H54 (cell line): Measurements from ENCODE around the gene RAD54L.

ENCODE experiments used
- DNase-seq: peaks from one replicate; pipeline ENCODE4 v3.0.0; 2011; ENCODE audit warnings: low spot score, mixed read lengths; ENCODE audit not compliant: insufficient read length
- FAIRE-seq: peaks from 3 replicates; lab custom pipeline; 2011; peaks lifted over from hg19 to GRCh38; lab: Jason Lieb, UNC
- POLR2A ChIP-seq: IDR thresholded peaks from 2 replicates; pipeline ENCODE4 v1.6.1; 2011; ENCODE audit warnings: low read depth, mild to moderate bottlenecking, low read length

The RAD54L gene

GRCh38 chr1:46285730-46286477 is 38.3 kb downstream of the RAD54L start:
- FAIRE-seq, result no peak
- no peak for TF ChIP-seq POLR2A
- DNase-seq, result no peak

- TF ChIP-seq POLR2A, result no peak
- FAIRE-seq (no peak), DNase-seq (no peak)
Measured at GRCh38 chr1:46288485-46289133, 41.0 kb downstream of the RAD54L start.

GRCh38 chr1:46289134-46289494 is 41.6 kb downstream of the RAD54L start:
- FAIRE-seq, result no peak
- no peak for TF ChIP-seq POLR2A

DNA sequence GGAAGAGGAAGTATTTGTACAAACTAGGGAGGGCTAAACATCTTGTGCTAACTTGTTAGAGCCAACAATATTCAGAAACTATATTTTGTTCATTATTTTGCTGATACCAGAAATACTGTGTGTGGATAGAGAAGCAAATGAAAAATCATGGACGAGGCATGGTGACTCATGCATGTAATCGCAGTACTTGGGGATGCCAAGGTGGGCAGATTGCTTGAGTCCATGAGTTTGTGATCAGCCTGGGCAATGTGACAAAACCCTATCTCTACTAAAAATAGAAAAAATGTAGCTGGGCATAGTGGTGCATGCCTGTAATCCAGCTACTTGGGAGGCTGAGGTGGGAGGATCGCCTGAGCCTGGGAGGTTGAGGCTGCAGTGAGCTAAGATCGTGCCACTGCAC is 42.4 kb downstream of the RAD54L start:
- no peak for TF ChIP-seq POLR2A
- DNase-seq, result no peak
- FAIRE-seq, result no peak

More at GRCh38 chr1:46289134-46289494, 41.6 kb downstream of the RAD54L start:
- no peak for DNase-seq

- no peak for FAIRE-seq
- DNase-seq, result no peak
- no peak for TF ChIP-seq POLR2A
Measured at GRCh38 chr1:46295306-46295705, 47.7 kb downstream of the RAD54L start.

DNA sequence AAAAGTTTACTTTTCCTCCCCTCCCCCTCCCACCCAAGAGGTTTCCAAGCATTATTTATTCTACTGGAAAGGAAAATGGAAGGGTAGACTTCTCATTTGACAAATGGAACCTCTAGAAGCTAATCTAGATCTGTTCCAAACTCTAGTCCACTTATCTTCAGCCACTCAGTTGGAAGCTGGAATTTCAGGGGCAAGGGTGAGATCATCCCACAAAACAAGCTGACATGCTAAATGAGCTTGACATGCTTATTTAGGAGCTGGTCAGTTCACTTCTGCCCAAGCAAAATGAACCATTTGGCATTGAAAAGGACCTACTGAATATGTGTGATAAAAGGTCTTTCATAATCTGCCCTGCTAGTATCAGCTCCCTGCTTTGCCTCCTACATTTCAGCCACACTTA is 50.8 kb downstream of the RAD54L start:
- TF ChIP-seq POLR2A, result no peak
- FAIRE-seq, result no peak
- no peak for DNase-seq

DNA sequence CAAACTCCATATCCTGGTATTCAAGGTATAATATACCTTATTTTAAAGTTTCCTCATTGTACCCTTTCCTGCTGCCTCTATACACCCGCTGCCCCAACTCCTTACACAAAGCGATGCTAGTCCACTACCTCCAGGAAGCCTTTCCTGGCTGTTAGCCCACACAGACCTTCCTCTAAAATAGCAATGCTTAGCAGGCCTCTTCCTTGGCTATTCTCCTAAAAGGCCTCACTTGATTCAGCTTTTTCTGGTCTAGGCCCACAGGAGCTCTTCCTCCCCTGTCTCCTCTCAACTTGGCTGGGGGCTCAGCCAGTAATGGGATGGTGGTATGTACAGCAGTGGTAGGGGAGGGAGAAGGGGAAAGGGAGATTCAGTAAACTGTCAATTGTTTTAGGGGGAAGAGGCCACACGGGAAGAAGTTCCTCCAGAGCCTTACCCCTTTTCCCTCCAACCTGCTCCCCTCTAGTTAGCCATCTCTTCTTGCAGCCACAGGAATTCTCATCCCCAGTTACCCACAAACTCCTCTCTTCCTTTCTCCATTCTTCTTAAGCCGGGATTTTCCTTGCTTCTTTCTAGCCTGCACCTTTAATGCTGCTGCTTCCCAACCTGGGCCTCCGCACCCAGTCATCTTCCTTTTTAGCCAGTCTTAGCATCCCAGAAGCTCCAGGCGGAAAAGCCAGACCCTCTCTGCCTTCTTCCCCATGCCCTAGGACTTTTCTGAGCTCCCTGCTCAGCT is 53.3 kb downstream of the RAD54L start:
- no peak for DNase-seq
- TF ChIP-seq POLR2A, result no peak
- FAIRE-seq, result no peak

DNA sequence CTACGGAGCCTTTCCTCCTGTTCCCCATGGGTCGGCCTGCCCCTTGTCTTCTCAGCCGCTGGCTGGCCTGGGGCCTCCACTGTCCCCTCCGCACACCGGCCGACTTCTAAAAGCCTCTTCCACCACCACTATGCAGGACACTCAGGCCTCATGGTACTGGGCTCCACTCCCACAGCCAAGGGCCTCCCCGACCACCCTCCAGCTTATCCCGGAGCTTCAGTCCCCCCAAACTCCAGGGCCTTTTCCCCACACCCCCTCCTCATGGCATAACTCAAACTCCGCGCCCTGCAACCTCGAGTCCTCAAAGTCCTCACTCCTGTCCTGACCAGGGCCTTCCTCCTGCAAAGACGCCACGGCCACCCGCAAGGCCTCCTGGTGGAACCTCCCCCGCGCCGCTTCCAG is 53.8 kb downstream of the RAD54L start:
- no peak for DNase-seq
- no peak for TF ChIP-seq POLR2A
- FAIRE-seq, result no peak

DNA sequence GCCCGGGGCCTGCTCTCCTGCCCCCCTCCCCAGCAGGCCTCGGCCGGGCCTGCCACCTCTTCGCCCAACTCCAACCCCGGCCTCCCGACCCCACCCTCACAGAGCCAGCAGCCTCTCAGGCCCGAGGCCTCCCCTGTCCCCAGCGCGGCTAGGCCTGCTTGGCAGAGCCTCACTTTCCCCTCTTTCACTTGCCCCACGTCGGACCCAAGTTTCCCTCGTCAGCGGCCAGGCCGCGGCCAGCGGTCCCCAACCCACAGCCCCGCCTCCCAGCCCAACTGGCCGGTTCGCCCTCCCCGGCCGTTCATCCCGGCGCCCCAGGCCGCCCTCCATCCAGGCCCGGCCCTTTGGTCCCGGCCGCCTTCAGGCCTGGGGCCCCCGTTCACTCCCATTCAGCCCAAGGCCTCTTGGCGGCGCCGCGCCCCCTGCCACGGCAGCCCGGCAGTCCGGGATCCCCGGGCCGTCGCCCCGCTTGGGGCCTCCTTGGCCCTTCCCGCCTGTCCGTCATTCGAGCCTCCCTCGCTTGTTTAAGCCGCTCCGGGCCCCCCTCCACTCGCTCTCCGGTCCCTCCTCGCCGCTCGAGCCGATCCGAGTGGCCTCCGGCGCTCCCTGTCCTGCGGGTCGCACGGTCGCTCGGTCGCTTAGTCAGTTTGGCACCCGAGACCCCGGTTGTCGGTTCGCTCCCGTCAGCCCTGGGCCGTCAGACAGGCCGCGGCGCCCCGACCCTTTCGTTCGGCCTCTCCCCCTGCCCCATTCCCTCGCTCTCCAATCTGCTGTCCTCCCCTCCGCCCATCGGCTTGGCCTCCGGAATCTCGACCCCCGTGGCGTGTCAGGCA is 54.5 kb downstream of the RAD54L start:
- no peak for DNase-seq
- no peak for FAIRE-seq
- TF ChIP-seq POLR2A, result no peak

GRCh38 chr1:46302641-46303037 is 55.1 kb downstream of the RAD54L start:
- no peak for DNase-seq
- FAIRE-seq, result no peak
- no peak for TF ChIP-seq POLR2A

DNA sequence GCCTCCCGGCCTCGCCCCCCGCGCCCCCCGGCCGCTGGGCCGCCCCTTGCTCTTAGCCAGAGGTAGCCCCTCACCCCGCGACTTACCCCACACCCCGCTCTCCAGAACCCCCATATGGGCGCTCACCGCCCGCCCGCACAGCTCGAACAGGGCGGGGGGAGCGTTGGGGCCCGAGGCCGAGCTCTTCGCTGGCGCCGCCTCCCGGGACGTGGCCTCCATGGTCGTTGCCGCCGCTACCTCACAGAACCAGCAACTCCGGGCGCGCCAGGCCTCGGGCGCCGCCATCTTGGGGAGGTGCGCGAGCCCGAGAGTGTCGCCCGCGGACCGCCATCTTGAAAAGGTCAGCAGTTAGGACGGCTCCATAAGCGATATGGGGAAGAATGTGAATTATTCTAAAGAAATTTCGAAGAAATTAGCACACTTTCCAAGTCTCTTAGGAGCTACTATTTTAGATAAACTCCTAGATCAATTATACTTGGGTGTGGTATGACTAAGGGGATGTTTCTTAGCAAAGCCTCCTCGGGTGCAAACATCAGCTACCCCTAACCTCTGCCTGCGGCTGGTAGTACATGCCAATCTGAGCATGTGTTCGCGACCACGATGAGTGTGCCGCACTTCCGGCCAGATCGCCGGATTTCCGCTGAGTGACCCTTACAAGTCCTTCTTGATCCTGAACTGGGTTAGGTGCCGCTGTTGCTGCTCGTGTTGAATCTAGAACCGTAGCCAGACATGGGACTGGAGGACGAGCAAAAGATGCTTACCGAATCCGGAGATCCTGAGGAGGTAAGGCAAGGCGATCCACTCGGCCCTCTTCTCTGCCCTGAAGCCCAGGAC is 55.7 kb downstream of the RAD54L start, which contains the start of the genes LRRC41 and UQCRH:
TSS of gene LRRC41 (minus strand) at position 579 of the 834 bp plus-strand sequence. CDS start at position 285, 294 bp downstream.
TSS of gene UQCRH (plus strand) at position 661 of the 834 bp plus-strand sequence. CDS start at position 730, 69 bp downstream.
- TF ChIP-seq POLR2A, result peak; percentile 95
- FAIRE-seq (peak; percentile 91), DNase-seq (peak; percentile 93)

DNA sequence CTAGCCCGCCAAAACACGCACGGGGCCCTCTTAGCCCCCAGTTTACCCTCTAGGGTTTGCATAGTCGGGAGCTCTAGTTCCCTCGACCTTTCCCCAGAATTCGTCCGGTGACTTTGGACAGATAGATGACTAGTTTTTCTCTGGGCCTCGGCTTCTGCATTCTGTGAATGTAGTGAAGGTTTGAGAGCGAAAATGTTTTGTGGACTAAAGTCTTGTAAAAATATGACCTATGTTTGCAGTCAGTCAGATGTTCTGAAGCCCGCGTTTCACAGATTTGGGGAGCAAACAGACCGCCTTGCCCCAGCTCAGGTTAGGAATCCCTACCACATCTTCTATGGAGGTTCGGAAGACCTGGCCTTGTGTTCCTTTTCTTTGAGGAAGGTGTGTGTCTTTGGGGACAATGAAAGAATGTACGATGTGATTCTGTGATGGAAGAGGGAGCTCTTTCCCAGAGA is 56.3 kb downstream of the RAD54L start:
- FAIRE-seq (no peak), DNase-seq (no peak)
- TF ChIP-seq POLR2A, result no peak
